ENCODE data around the gene CBX4. TPM values are rescaled to one million over a fixed set of nuclear protein-coding genes. Genes with fewer than 3 reads are reported as not detected.

The CBX4 gene
- total RNA-seq, 1 donor from 2014 or later, result 20.2 TPM

GRCh38 chr17:79870540-79870939, 31.3 kb upstream of the CBX4 start:
- no peak for DNase-seq
- no peak overlapping the region for H3K27ac ChIP-seq
- H3K4me3 ChIP-seq, result no peak overlapping the region
- peaks cover 13% of the 10 kb centered on the region for H3K27me3 ChIP-seq
- TF ChIP-seq, protein P1, sequence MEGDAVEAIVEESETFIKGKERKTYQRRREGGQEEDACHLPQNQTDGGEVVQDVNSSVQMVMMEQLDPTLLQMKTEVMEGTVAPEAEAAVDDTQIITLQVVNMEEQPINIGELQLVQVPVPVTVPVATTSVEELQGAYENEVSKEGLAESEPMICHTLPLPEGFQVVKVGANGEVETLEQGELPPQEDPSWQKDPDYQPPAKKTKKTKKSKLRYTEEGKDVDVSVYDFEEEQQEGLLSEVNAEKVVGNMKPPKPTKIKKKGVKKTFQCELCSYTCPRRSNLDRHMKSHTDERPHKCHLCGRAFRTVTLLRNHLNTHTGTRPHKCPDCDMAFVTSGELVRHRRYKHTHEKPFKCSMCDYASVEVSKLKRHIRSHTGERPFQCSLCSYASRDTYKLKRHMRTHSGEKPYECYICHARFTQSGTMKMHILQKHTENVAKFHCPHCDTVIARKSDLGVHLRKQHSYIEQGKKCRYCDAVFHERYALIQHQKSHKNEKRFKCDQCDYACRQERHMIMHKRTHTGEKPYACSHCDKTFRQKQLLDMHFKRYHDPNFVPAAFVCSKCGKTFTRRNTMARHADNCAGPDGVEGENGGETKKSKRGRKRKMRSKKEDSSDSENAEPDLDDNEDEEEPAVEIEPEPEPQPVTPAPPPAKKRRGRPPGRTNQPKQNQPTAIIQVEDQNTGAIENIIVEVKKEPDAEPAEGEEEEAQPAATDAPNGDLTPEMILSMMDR (IDR thresholded peaks at IDR 0.05), result no peak
- no peaks in the 10 kb centered on the region for H3K9me3 ChIP-seq
- no peaks in the 10 kb centered on the region for H3K4me1 ChIP-seq
- H3K36me3 ChIP-seq, result no peaks in the 10 kb centered on the region
- intact Hi-C loops (cut with DNase I), result no loop called here
- ATAC-seq, result no peak

DNA sequence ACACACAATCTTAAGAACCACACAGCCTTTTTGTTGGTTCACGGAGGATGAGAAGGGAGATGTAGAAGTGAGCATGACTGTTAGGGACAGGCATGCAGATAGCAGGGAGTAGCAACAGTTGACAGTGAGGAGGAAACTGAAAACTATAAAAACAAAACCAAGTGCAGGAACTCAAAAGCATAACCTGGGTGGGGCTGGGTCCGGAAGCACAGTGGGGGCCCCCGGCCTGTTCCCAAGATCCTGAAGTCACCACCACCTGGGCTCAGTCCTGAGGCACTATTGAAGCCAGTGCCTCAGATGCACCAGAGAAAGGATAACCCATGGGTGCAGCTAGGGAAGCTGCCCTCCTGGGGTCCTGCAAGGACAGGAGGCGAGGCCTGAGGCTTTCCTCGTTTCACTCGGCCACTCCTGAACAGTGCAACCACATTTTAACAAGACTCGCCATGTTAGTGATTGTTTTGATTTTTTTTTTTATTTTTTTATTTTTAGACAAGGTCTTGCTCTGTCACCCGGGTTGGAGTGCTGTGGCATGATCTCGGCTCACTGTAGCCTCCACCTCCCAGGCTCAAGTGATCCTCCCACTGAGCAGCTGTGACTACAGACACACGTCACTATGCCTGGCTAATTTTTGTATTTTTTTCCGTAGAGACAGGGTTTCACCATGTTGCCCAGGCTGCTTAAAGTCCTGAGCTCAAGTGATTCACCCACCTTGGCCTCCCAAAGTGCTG, 27.7 kb upstream of the CBX4 start:
- Histone ChIP-seq H3K4me3 (no peak overlapping the region), H3K36me3 (no peaks in the 10 kb centered on the region), H3K4me1 (no peaks in the 10 kb centered on the region), H3K27ac (no peak overlapping the region), H3K27me3 (peaks cover 21% of the 10 kb centered on the region), H3K9me3 (no peaks in the 10 kb centered on the region)
- intact Hi-C loops (cut with DNase I), result no loop called here
- DNase-seq (no peak), ATAC-seq (no peak)
- TF ChIP-seq, protein P1 (IDR thresholded peaks at IDR 0.05), result no peak

DNA sequence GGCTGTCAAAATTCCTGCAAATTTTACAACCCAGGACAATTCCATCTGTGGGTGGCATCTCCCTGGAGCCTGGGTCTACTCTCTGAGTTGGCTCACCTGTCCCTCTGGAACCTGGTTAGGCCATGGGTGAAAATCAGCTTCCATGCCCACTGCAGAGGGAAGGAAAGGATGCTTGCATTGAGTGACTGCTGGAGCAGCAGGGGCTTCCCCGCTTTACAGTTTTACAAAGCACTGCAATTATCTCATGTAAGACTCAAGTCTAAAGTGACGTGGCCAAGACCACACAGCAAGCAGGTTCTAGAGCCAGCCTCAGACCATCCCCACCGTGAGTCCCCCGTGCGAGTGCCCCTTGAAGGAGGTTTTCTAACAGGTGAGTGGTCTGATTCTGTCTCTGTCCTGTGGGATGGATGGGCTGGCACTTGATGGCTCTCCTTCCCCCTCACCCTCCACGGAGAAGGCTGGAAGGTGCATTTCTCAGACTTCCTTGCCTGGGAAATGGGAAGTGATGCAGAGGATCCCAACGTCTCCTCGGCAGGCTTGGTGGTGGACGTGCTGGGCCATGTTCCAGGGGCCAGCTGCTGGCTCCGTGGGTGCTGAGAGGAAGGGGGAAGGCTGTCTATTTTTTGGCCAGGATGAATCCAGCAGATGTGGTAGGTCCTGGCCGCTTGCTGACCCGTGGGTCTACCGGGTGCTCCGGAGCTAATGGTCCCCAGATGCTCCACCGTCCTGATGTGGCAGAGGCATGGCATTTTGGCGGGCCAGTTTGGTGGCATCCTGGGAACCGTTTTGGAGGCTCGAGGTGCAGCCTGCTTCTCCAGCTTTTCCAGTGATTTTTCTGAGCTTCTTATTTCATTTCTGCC, 26.3 kb upstream of the CBX4 start:
- ATAC-seq, result no peak
- Histone ChIP-seq H3K36me3 (no peaks in the 10 kb centered on the region), H3K4me1 (no peaks in the 10 kb centered on the region), H3K27me3 (peaks cover 21% of the 10 kb centered on the region), H3K4me3 (no peak overlapping the region), H3K27ac (no peak overlapping the region), H3K9me3 (no peaks in the 10 kb centered on the region)
- intact Hi-C loops (cut with DNase I), result no loop called here
- TF ChIP-seq, protein P1 (IDR thresholded peaks at IDR 0.05), result no peak
- no peak for DNase-seq

DNA sequence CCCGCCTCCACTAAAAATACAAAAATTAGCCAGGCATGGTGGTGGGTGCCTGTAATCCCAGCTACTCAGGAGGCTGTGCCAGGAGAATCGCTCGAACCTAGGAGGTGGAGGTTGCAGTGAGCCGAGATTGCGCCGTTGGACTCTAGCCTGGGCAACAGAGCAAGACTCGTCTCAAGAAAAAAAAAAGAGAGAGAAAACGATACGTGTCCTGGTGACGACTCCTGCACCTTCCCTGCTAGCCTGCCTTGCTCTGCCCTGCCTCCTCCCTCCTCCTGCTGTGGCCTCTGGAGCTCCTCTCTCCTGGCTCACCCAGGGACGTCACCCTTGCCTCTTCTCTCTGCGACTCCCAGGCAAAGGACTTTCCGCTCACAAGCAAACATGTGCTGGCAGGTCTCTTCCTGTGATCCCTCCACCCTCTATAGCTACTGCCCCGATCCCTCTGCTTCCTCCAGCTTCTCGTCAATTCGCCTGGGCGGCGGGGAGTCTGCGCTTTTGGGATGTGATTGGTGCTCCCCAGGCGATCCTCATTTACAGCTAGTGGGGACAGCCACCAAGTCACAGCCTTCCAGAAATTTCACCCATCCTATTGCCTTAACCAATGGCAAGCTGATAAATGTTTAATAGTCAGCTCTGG, 25.5 kb upstream of the CBX4 start:
- peaks cover 21% of the 10 kb centered on the region for H3K27me3 ChIP-seq
- no peaks in the 10 kb centered on the region for H3K4me1 ChIP-seq
- TF ChIP-seq, protein P1 (IDR thresholded peaks at IDR 0.05), result no peak
- DNase-seq (no peak), ATAC-seq (no peak)
- no peak overlapping the region for H3K27ac ChIP-seq
- H3K9me3 ChIP-seq, result no peaks in the 10 kb centered on the region
- no peaks in the 10 kb centered on the region for H3K36me3 ChIP-seq
- intact Hi-C loops (cut with DNase I), result no loop called here
- H3K4me3 ChIP-seq, result no peak overlapping the region

GRCh38 chr17:79864147-79864546, 24.9 kb upstream of the CBX4 start:
- no peaks in the 10 kb centered on the region for H3K9me3 ChIP-seq
- TF ChIP-seq, protein P1 (IDR thresholded peaks at IDR 0.05), result no peak
- H3K4me3 ChIP-seq, result no peak overlapping the region
- no peak overlapping the region for H3K27ac ChIP-seq
- intact Hi-C loops (cut with DNase I), result no loop called here
- H3K27me3 ChIP-seq, result peaks cover 21% of the 10 kb centered on the region
- no peaks in the 10 kb centered on the region for H3K4me1 ChIP-seq
- DNase-seq, result no peak
- no peak for ATAC-seq
- H3K36me3 ChIP-seq, result no peaks in the 10 kb centered on the region
